MV-4-11 (cell line): ENCODE measurements around the gene COA4.
A peak's percentile ranks its signal among the peaks of the same experiment; 100 is the strongest.

Experiments used
- DNase-seq: peaks from one replicate; lab custom pipeline; 2025; lab: John Stamatoyannopoulos, UW

Gene COA4

DNA sequence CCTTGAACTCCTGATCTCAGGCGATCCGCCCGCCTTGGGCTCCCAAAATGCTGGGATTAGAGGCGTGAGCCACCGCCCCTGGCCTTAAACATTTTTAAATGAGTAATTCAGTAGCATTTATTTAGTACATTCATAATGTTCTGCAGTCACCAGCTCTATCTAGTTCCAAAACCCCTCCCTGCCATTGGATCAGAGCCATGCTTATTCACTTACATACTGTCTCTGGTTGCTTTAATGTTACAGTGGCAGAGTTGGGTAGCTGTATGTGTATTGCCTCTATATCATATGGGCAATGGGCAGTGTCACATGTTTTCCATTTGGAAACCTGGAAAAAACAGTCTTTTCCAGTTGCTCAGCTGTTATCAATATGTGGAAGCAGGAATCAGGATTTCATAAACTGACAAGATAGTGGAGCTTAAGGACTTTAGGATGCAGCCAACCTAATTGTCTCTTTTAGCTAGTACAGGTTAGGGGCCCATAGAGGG is 10.5 kb downstream of the COA4 start:
- no peak for DNase-seq

DNA sequence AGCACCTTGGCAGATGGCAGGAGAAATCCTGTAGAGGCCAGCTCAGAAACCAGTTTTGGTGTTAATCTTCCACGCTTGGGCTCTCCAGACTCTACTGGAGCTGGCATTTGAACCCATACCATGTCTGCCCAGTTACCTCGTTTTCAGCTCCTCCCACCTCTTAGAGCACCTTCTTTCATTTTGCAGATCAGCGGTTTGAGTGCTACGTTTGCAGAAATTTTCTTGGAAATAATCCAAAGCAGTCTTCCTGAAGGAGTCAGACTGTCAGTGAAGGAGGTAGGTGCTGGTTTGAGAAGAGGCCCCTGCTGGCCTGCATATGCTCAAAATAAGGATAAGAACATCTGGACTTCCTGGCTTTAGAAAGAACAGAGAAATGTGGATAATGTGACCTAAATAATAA is 13.7 kb downstream of the COA4 start:
- no peak for DNase-seq

DNA sequence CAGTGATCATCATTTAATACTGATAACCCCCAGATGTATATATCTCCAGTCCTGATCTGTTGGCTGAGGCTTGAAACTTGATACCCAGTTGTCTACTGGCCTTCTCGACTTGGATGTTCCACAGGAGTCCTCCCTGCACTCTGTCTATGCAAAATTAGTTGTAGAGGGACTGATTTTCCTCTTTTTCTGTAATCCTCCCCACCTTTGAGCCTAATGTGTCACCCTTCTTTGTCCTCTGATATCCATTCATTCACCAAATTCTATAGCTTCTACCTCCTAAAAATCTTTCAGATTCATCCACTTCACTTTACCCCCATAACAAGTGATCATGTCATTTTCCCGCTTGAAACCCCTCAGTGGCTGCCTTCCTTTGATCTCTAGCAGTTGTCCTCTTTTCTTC is 16.4 kb downstream of the COA4 start:
- DNase-seq = no peak

DNA sequence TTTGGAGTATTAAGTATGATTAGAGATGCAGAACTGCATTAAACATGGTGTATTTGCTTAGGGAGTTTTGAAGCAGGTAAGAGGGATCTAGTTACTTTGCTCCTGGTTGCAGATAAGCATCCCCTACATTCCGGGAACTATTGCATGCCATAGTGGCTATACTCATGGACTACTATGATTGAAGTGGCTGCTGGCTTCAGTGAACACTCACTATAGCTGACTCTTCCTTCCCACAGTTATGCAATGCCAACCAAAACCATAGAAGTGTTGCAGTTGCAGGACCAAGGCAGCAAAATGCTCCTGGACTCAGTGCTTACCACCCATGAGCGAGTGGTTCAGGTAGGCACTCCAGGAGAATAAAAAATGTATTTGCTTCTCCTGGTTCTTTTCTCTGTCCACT is 17.0 kb downstream of the COA4 start:
- no peak for DNase-seq

DNA sequence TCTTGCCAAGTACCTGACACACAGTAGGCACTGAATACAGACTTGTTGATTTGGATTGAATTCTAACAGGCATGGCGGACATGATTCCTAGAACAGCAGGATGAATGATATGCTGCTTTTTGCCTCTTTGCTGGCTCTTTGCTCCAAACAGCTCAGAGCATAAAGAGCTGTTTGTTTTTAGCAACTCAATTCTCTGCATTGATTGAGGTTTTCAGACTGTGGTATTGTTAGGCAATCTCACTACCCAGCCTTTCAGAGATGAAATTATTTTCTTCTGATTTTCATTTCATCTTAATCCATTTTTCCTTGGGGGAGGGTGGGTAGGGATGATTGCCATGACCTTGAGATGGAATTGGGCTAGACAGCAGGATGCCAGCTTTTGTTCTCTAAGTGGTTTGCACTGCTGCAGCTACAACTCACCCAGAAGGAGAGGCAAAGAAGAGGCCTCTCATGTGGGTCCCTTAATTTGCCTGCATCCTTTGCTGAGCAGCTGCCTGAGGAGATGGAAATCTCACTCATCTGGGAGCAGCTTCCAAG is 20.5 kb downstream of the COA4 start:
- DNase-seq = no peak

DNA sequence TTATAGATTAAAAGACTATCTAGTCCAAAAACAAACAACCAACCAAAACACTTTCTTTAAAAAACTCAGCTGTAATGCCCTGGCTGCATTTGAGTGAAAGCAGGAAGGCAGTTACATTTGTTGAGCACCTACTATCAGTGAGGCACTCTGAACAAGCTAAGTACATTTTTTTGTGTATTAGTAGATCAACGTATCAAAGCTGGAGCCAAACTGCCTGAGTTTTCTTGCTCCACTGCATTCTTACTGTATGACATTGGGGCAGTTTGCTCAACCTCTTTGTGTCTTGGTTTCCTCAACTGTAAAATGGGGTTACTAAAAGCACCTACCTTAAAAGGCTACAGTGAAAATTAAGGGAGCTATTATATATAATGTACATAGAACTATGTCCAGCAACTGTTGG is 22.0 kb downstream of the COA4 start:
- no peak for DNase-seq

DNA sequence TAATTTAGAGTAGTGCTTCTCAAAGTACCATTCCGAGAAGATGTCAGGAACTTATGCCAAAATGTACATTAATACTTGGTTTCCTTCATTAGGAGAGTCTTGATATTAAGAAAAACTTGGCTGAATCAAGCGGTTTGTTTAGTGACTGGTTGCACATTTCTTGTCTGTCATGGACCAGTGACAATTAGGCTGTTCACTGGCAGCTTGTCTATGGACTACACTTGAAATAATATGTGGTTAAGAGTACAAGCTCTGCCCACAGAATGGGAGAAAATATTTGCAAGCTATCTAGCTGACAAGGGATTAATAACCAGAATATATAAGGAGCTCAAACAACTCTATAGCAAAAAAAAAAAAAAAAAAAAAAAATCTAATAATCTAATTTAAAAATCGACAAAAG is 24.6 kb downstream of the COA4 start:
- no peak for DNase-seq

DNA sequence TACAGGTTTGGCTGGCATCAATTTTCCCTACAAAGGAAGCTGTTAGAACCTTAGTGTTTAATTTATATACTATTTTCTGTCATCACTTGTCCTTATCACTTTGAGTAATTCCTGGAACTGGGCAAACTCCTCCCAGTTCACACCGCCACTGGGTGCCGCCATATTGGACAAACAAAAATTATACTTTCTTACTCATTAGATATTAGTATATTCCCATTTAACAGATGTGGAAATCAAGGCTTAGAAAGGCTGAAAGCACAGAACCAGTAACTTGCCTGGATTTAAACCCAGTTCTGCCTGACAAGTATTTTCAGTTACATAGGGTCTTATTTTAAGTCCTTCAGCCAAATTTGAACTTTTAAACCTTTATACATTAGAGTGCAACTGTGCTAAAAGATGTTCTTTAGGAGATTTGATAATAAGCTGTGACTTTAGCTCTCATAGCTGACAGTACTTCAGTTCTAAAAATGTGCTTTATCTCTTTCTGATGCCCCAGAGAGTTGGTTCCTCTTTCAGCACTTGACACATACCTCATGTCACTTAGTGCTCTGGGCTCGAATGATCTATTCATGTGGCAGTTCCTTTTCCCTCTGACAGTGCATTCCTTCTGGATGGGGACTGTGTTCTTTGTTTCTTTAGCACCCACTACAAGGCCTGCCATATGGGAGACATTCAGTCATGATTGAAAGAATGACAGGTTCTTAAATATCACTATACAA is 25.4 kb downstream of the COA4 start:
- peak; percentile 86 for DNase-seq

DNA sequence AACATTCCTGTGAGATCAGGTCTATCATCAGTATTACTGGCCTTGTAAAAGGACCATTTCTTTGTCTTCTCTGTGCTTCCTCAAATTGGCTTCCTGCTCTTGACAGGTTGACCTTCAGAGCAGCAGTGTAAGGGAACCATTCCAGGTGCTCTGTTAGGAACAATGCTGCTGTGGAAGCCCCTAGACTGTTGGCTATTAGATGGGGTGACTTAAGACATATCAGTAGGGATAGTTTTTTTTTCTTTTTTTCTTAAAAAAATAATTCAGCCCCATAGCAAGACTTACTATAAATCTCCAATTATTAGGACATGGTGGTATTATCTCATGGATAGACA is 37.6 kb downstream of the COA4 start:
- no peak for DNase-seq

DNA sequence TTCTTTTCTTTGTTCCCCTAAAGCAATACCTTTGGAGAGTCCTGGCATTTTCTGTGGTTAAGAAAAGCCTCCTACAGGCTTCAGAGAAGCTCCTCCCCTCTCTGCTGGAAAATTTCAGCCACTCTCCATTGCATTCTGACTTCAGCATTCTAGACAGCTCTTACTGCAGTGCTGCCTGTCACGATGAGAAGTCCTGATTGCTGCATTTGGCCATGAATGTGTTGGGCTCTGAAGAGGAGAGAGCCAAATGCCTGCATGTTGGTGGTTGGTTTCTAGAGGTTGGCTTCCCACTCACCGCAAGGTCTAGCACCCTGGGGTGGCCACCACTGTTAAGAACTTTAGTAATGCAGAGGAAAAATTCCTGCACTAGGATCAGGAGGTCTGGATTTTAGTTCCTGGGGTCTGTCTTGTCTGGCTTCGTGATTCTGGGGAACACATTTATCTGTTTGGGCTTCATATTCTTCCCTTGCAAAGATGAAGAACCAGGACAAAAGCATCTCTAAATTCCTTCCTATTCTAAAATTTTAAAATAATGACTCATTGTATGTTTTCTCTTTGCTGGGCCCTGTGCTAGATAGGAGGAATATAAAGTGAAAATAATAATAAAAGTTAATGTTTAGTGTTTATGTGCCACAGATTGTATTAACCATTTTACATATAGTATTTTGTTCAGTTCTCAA is 38.1 kb downstream of the COA4 start:
- no peak for DNase-seq

DNA sequence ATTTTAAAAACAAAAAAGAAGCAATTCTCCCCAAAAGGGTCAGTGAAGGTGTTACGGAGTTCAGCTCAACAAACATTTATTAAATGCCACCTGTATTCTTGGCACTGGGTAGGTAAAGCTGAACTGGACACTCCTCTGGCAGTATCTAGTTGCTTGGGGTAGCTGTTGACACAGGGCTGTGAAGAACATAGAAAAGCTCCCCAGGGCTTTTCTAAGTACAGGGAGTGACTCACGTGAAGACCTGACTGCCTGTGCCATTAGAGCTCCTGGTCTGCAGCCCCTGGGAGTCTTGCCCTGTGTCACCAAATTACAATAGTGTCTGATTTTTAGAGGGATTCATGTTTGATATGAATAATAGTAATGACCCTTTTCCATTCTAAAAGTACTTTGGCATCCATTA is 43.6 kb downstream of the COA4 start:
- no peak for DNase-seq

DNA sequence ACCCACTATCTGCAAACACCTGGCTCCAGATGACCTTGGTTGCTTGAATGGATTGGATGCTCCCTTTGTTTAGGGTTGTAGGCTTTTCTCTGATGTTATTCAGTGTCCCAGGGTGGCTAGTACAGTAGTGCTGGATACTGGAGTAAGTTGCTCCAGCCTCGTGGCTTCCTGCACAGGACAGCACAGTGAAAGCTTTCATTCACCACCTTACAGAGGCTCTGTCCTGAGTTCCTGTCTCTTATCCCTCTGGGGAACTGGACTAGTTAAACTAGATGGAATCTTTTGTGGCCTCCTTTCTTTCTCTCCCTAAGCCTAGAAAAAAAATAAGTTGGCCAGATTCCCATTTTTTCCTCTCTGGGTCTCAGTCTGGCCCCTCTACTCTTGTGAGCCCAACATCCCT is 46.4 kb downstream of the COA4 start:
- DNase-seq = no peak
